ENCODE measurements around the gene CDH13. TPM values are rescaled to one million over a fixed set of nuclear protein-coding genes. Genes with fewer than 3 reads are reported as not detected.

Gene CDH13
- total and polyA plus RNA-seq, 9 of the 15 experiments (the other 6 are each of a cell fraction or from before 2014, with no cell fraction given) = 0.03 TPM; not detected in 8

- ATAC-seq = no peak
- no peak overlapping the region for H2AFZ ChIP-seq (ENCODE audit: low read depth, low read length)
- H3K27ac ChIP-seq (ENCODE audit: extremely low read depth, low read depth, low read length) = no peak overlapping the region
- H3K9me3 ChIP-seq (replicated peaks; ENCODE audit: control insufficient read depth, insufficient read depth, low read depth, low read length) = no peaks in the 10 kb centered on the region
- no peak overlapping the region for H3K4me2 ChIP-seq (ENCODE audit: insufficient read depth, low read length)
- CTCF ChIA-PET (ENCODE audit: low intra/inter-chr PET ratio) = no interaction called here
- intact Hi-C loops (cut with micrococcal nuclease) (no loop called here), in situ Hi-C loops (cut with MboI) (no loop called here)
- no peaks in the 10 kb centered on the region for H4K20me1 ChIP-seq (replicated peaks; ENCODE audit: control insufficient read depth, insufficient read depth, low read length)
- no peak for DNase-seq (ENCODE audit: extremely low read depth in 1 of 4, low spot score in 3 of 4)
- no peaks in the 10 kb centered on the region for H3K4me1 ChIP-seq (replicated peaks in 1 of 2; ENCODE audit: control insufficient read depth in 2 of 2, insufficient read depth in 2 of 2, low read length in 2 of 2)
- H3K9ac ChIP-seq (ENCODE audit: insufficient read depth in 1 of 2, low read depth in 2 of 2, low read length in 2 of 2) = no peak overlapping the region
- H3K36me3 ChIP-seq (ENCODE audit: control insufficient read depth, insufficient read depth, low read length) = no peaks in the 10 kb centered on the region
- WGBS (ENCODE audit: insufficient coverage, low coverage, missing lambda C conversion rate) = 8% methylated on average over 4 of the region's 4 CpGs
- H3K9me1 ChIP-seq (ENCODE audit: control insufficient read depth, insufficient read depth, low read length) = no peaks in the 10 kb centered on the region
- no peak for FAIRE-seq
- H3K27me3 ChIP-seq (ENCODE audit: control insufficient read depth in 2 of 2, insufficient read depth in 2 of 2, low read length in 2 of 2) = no peaks in the 10 kb centered on the region
- H3K4me3 ChIP-seq = no peak overlapping the region
- POLR2A ChIA-PET = interaction anchor here (1.2 kb wide), 1 partner anchor 17 kb away, joined by 4 read pairs; no protein-coding TSS in a partner anchor
- H3K79me2 ChIP-seq (ENCODE audit: control insufficient read depth, insufficient read depth, low read length) = no peaks in the 10 kb centered on the region
- no TSS peak for BruUV-seq (replicated peaks)
- TF ChIP-seq ZNF282 (CRISPR knock-in tag; IDR thresholded peaks at IDR 0.05) (no peak), CBFB (CRISPR knock-in tag; IDR thresholded peaks at IDR 0.05) (no peak), KAT8 (IDR thresholded peaks at IDR 0.05; ENCODE audit: low read depth) (no peak), PBX2 (CRISPR knock-in tag; IDR thresholded peaks at IDR 0.05; ENCODE audit: low read depth) (no peak), PBX2 (tag; conservative IDR thresholded peaks at IDR 0.05; ENCODE audit: low read depth) (no peak), CREBBP (IDR thresholded peaks at IDR 0.05; ENCODE audit: low read depth, low read length) (no peak), ZNF76 (CRISPR knock-in tag; IDR thresholded peaks at IDR 0.05; ENCODE audit: borderline replicate concordance) (no peak), RHOXF2B (CRISPR knock-in tag; conservative IDR thresholded peaks at IDR 0.05) (no peak), PURB (CRISPR knock-in tag; IDR thresholded peaks at IDR 0.05; ENCODE audit: low read depth) (no peak), SREBF2 (CRISPR knock-in tag; IDR thresholded peaks at IDR 0.05) (no peak), SIRT6 (IDR thresholded peaks at IDR 0.05; ENCODE audit: low read depth, low read length) (no peak), ZFP1 (CRISPR knock-in tag; IDR thresholded peaks at IDR 0.05) (no peak), ZNF583 (CRISPR knock-in tag; IDR thresholded peaks at IDR 0.05) (no peak), JUND (IDR thresholded peaks at IDR 0.05; ENCODE audit: borderline replicate concordance, low read depth, low read length) (no peak), JUND (tag; IDR thresholded peaks at IDR 0.05; ENCODE audit: borderline replicate concordance, low read depth, low read length) (no peak), HES1 (IDR thresholded peaks at IDR 0.05; ENCODE audit: low read depth) (no peak), POLR2AphosphoS2 (IDR thresholded peaks at IDR 0.05; ENCODE audit: low read length) (no peak), ID3 (CRISPR knock-in tag; IDR thresholded peaks at IDR 0.05) (no peak), ID3 (tag; IDR thresholded peaks at IDR 0.05) (no peak), ARID3B (CRISPR knock-in tag; IDR thresholded peaks at IDR 0.05; ENCODE audit: borderline replicate concordance) (no peak), NCOA4 (IDR thresholded peaks at IDR 0.05; ENCODE audit: partially characterized antibody) (no peak)
Observed at GRCh38 chr16:83392743-83393142, 766.0 kb downstream of the CDH13 start.

All from K562 (cell line).